Sciatic nerve (tissue), 2 donors: ENCODE results near the gene LRRIQ1. TPM values are rescaled to one million over a fixed set of nuclear protein-coding genes. Genes with fewer than 3 reads are reported as not detected.

Experiments used
- ATAC-seq: fragments of 200-7000 bp; cut with Tn5 transposase; one replicate; pipeline ENCODE4 v1.9.1; 2020; ENCODE audit warnings: mild to moderate bottlenecking, moderate library complexity
- DNase-seq: peaks from one replicate; pipeline ENCODE4 v3.0.0-alpha.2; 2020; ENCODE audit warnings: low spot score
- intact Hi-C: fragments of 100-400 bp; cut with DNase I; formaldehyde crosslinking; loops from one replicate; pipeline ENCODE4 v1.14.2; 2022
- total RNA-seq: library from RNA; stranded (reverse); fragmentation: NEBNext Ultra II Directional; extraction: Animal tissue kit (Norgen Biotek cat#: 25700); gene quantifications from one replicate; pipeline ENCODE4 v1.2.1, GENCODE V29; 2021
- donor health status: DM: no; HTN: no; CAD: no.
- donor health status: DM: no; HTN: no; CAD: no.

LRRIQ1 gene
- total RNA-seq, 1 donor from 2014 or later, result 5.2 TPM

GRCh38 chr12:85275374-85275773, 239.2 kb downstream of the LRRIQ1 start:
- intact Hi-C loops, result no loop called here
- ATAC-seq, result no peak

GRCh38 chr12:85277191-85277590, 241.0 kb downstream of the LRRIQ1 start:
- DNase-seq (no peak), ATAC-seq (no peak)
- intact Hi-C loops, result no loop called here

More at GRCh38 chr12:85275374-85275773, 239.2 kb downstream of the LRRIQ1 start:
- DNase-seq, result peak; percentile 51

- ATAC-seq (no peak), DNase-seq (no peak)
- intact Hi-C loops, result no loop called here
Observed at GRCh38 chr12:85277900-85278597, 241.9 kb downstream of the LRRIQ1 start.

GRCh38 chr12:85278598-85279448, 242.7 kb downstream of the LRRIQ1 start:
- intact Hi-C loops, result no loop called here
- DNase-seq (no peak), ATAC-seq (no peak)

GRCh38 chr12:85279449-85280164, 243.5 kb downstream of the LRRIQ1 start:
- peak; percentile 53 for DNase-seq
- intact Hi-C loops, result no loop called here
- peak; percentile 75 for ATAC-seq

GRCh38 chr12:85280165-85280983, 244.2 kb downstream of the LRRIQ1 start, which contains the start of gene ALX1:
TSS of gene ALX1 (plus strand) at chr12:85280220. CDS start at chr12:85280262, 42 bp downstream.
- DNase-seq (no peak), ATAC-seq (peak; percentile 51)
- intact Hi-C loops, result no loop called here

GRCh38 chr12:85280984-85281630, 245.0 kb downstream of the LRRIQ1 start:
- no peak for DNase-seq
- intact Hi-C loops, result no loop called here
- no peak for ATAC-seq

- intact Hi-C loops, result no loop called here
- ATAC-seq, result no peak
- DNase-seq, result no peak
Observed at GRCh38 chr12:85281636-85282312, 245.6 kb downstream of the LRRIQ1 start.

- DNase-seq (no peak), ATAC-seq (no peak)
- intact Hi-C loops, result no loop called here
Observed at GRCh38 chr12:85283560-85283959, 247.4 kb downstream of the LRRIQ1 start.

Other genes starting within 250 kb of the LRRIQ1 start
- 0.58 TPM for gene SLC6A15, start 123.6 kb upstream of the LRRIQ1 start, total RNA-seq
- 0.58 TPM for gene TSPAN19, start 74 bp upstream of the LRRIQ1 start, total RNA-seq
- 0.22 TPM for gene ALX1, start 243.9 kb downstream of the LRRIQ1 start, total RNA-seq